NCI-H2227 treated with DMSO at 0.1 percent for 48 hours (cell line): ENCODE measurements around the gene SLC41A1.
A peak's percentile ranks its signal among the peaks of the same experiment; 100 is the strongest.

Source experiments
- DNase-seq: peaks from one replicate; lab custom pipeline; 2025; lab: John Stamatoyannopoulos, UW

The SLC41A1 gene

DNA sequence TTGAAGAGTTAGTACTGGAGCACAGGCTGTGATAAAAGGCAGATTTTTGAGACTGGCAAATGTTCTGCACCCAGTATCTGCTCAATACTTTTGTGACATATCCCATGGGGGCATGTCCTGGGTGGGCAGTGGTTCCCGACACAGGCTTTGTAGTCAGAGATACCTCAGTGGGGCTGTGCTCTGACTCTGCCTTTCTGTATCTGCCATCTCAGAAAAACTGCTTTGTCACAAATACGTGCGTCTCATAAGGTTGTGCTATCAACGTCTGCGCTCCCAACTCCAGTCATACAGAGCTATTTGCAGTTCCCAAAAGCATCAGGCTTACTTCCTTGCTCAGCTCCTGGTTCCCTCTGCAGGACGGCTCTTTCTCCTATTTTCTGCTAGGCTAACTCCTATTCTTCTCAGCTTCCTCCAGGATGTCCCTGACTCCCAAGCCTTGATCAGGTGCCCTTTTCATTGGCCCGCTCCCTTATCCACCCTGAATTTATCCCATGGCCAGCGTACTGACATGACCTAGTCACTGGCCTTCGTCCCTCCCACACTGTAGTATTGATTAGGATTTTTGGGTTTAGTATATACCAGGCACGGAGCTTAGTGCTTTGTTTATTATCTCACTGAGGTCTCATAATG is 25.6 kb downstream of the SLC41A1 start:
- DNase-seq, result no peak

DNA sequence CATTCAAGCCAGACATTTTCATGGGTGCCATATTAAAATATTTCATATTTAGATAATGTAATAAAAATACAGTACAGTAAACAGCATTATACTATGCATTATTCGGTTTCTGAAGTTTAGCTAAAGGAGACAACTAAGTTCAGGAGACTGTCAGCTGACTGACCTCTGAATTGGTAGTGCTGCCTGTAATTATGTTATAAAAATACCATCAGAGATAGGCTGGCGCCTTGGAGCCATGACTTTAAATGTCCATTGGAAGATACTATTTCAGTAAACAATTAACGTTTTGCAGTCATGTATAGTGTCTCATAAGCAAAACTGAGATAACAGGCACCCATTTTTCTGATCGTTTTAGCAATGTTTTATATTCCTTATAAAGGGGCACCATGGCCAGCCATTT is 26.4 kb downstream of the SLC41A1 start:
- no peak for DNase-seq

DNA sequence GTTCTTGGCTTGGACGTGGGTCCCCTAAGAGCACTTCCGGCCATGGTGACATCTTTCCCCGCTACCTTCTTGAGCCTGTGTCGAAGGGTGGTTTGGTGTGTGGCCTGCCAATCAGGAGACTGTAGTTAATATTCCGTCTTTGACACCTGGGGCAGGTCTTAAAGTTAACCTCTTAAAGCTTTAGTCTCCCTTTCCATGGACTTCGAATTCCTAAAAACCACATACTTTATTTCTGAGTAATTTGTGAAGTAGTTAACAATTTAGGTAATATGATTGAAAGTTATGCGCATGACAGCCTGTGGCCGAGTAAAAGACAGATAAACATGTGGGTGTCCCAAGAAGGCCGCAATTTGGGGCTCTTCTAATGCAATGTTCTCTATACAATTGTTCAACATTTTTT is 27.6 kb downstream of the SLC41A1 start:
- no peak for DNase-seq

DNA sequence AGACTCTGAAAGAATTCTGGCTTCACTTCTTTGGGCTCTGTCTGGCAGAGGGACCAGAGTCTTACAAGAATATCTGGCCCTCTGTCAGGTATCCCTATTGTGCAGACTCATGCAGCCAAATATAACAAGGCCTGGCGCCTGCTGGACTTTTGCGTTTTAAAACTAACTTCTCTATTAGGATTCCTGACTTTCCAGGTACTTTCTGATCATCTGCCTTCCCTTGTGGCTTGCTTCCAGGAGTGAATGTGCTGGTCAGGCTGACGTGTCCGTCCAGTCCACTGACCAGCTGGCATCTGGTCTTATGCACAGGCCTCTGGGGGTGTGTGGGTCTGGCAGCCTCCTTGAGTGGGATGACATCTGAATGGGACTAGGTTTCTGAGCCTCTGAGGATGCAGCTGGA is 29.1 kb downstream of the SLC41A1 start:
- DNase-seq, result no peak

DNA sequence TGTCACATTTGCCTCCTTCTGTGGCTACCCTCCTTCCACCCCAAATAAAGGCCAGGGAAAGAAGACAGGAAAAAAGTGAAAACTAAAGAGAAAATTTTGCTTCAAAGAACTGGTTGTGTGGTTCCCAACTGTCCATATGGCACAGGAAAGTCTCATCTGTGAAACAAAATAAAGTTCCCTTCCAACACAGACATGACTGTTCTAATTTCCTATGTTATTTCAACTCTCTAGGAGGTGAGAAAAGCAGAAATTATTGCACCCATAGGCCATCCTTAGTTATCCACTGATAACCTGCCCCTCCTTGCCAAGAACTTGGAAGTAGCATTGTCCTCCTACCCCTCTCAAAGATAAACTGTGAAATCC is 29.6 kb downstream of the SLC41A1 start:
- no peak for DNase-seq

DNA sequence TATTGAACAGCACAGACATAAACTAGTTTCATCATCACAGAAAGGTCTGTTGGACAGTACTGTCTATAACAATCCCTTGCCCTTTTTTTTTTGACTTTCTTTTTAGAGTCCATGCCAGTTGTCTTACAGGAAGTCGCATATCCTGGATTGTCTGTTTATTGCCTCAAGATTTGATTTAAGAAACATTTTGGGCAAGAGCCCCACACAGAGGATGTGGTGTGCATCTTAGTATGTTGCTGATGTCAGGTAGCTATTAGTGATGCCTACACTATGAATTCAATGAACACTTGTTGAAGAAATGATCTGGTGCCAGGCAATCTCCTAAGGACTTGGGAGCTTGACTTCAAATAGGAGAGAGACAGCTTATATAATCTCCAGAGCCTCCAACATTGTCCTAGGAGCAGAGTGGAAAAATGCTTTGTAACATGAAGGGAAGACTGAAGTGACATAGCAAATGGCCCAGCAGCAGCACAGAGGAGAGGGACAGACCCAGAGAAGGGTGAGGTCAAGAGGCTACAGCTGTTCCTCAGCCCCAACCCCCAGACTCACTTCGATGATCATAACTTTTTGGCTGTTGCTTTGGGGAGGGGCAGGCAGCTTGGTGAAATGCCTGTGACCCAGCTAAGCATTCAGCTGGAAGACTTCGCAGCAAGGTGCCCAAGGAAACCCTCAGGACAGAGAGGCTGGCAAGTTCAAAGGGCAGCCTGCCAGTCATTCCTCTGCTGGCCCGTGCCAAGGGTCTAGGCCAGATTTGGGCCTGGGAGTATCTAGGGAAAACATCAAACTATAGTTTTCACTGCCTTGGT is 30.2 kb downstream of the SLC41A1 start:
- DNase-seq, result no peak

DNA sequence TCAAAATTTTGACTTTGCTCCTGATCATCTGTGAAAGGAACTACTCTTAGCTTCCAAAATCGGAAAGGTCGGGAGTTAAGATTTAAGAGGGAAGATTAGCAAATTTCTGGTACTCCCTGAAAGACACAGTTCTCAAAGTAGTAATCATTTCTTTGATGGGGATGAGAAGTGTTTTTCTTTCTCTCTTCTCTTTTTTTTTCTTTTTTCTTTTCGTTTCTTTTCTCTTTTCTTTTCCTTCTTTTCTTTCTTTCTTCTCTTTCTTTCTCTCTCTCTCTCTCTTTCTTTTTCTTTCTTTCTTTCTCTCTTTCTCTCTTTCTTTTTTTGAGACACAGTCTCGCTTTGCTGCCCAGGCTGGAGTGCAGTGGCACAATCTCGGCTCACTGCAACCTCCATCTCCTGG is 32.7 kb downstream of the SLC41A1 start:
- DNase-seq, result no peak

DNA sequence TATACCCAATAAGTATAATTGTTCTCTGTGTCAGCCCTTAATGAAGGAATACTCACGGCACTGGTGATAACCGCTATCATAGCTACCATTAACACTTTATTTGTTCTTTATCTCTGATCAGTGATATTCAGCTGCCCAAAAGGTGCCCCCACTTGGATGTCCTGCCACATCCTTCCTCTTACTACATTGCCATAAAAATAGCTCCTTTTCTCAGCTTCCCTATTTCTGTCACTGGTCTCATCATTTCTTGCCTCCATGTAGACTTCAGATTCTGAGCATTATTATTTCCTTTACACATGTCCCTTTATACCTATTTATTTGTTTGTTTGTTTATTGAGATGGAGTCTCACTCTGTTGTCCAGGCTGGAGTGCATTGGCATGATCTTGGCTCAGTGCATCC is 35.0 kb downstream of the SLC41A1 start:
- no peak for DNase-seq

DNA sequence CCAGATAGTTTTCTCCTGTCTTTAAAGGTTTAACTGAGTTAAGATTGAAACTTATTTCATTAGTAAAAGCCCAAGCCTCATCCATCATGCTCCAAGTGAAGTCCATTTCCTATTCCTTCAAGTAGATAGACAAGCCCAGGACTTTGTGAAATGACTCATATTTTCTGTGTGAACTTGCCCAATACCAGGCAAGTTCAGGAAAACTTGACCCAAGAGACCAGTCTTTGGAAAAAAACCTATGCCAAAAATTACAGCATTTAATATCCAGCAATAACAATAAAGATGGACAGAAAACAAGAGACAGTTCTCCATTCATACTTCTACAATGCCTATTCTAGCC is 37.3 kb downstream of the SLC41A1 start:
- no peak for DNase-seq

DNA sequence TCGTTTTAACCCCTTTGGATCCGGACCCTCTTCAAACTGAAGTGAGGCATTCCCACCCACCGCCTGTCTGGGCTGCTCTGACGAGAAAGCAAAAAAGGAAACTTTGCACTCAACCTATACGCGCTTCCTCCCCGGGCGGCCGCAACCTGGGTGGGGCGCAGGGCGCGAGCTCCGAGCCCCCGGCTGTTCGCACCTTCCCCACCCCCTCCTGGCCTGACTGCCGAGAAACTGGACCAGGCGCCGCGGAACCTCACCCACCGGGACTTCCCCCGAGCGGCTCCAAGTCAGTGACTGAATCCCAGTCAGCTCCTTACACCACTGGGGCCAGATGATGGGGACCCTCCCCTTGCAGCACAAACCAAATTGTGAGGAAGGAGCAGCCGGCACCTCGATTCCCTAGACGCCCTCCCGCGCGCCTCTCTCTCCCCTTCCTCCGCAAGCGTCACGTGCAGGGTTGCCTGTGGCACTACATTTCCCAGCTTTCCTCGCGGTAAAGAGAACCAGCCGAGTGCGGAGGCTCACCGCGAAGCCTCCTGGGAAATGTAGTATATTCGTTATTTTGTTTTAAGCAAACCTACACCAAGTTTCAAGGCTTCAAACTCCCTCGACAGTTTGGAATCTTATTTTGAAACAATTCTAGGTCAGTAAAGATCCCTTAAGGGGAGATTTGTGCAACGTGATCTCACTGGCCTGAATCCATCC is 37.8 kb downstream of the SLC41A1 start, which contains the start of gene RAB29:
Gene RAB29, minus strand, starts transcription at position 468 of the 702 bp plus-strand sequence. CDS start 526 bp downstream, outside the sequence.
- DNase-seq, result peak; percentile 68

DNA sequence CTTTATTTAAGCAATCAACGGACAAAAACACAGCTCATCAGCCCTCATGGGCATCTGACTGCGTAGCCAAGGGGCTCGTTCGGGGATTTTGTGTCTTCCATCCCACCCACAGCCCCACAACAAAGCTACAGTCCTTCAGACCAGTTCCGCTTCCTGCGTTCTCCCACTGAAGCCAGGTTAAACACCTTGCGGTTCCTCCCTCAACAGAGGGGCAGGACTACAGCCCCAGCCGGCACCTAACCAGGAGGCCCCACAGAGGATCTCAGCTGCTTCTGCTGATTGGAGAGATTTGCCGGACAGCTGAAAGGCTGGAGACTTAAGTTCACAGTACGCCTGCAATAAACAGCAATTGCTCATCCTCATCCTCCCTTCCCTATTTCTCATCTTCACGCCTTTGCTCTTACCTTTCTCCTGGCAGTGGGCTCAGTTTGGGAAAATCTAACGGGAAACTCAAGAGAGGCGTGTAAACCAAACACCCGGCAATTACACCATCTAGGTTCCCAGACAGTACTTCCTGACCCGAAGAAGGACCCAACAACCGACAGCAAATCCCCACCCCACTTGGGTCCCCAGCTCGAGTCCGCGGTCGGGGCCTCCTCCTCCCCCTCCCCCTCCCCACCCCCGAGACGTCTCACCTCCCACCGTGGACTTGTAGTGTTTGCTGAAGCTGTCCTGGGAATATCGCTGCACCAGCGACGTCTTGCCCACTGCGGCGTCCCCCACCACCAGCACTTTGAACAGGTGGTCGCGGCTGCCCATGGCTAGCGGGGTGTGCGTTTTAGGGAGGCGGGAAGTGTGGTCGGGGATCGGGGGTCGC is 38.6 kb downstream of the SLC41A1 start:
- DNase-seq, result no peak

DNA sequence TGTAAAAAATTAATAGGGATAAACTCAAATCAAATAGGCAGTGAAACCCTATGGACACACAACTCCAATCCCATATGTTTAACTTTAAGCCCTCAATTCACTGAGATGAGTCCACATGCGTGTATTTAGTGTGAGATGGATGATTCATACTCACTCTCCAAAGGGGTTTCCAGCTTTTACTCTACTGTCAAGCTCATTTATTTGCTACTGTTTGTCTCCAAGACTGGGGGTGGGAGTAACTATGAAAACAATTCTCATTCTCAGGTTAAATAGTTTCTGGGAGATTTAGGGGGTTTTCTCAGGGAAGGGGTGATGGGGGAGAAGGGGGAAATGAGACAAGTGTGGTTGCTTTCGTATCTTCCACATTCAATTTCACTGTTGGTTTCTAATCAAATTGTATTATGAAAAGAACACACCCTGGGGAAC is 40.4 kb downstream of the SLC41A1 start:
- no peak for DNase-seq

DNA sequence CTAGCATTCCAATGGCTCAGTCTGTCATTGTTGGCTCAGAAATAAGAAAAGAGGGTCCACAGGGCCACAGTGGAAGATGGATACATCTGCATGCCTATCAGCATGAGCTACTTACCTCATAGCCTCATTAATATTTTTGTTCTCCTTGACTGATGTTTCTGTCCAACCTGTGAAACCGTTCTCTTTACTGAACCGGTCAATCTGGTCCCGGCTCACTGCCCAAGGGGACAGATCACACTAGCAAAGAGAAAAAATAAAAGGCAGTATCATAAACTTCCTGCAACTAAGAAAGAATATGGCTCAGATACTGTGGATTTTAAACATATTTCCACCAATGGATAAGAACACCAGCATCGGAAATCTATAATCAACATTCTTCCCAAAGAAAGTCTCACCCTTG is 42.4 kb downstream of the SLC41A1 start:
- DNase-seq, result no peak

DNA sequence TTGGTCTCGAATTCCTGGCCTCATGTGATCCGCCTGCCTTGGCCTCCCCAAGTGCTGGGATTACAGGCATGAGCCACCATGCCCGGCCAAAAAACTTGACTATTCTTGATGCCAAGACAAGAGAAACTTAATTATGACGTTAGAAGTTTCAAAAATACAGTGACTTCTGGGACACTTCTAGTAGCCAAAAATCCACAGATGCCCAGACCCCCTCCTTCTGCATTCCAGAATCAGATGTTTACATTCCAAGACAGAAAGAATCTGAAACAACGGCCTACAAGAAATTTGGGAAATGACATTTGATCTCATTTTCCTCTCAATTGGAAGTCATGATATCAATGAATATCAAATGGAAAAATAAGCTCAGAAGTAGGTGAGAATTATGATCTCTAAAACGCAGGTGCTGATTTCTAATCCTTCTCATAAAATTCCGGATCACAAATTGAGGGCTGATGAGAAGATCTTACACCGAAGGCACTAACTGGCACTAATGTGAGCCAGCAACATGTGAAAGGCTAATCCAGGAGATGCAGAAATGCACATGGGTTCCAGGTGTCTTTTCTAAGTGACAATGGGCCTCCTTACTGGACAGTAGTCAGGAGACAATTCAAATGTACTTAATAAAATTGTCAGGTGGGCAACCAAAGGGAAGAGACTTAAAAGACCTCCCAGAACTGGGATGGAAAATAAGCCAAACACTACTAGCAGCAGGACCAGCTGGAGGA is 43.2 kb downstream of the SLC41A1 start:
- DNase-seq, result no peak

DNA sequence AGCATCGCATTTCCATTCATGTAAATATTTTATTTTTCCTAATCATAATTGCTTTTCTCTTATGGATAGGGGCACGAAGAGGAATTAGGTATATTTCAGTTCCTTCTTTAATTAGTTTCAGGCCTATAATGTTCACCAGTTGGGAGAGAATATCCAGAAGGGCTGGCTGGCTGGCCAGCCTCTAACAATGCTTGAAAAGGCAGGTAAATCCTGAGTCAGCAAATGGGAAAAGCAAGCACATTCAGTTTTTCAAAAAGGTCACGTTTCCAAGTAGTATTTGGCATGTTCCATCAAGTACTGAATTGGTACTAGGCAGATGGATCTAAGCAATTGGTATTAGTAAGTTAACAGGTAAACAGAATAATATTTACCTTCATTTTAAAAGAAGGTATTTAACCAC is 45.8 kb downstream of the SLC41A1 start:
- DNase-seq, result no peak

DNA sequence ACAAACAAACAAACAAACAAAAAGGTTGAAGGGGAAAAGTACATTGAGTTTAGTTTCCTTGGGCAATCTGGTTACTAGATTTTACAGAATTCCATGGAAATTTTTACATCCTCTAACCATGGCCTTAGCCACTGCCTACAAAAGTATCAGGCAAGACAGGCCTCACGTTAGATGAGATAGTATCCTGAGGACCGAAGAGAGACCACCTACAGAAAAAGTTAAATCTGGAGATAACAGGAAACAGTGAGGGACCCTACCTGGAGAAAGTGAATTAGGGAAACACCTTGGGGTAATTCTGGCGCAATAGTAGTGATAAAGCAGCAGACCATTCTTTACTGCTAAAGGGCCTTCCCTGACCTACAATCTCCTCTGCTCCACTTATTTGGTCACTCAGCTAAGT is 46.4 kb downstream of the SLC41A1 start:
- no peak for DNase-seq

DNA sequence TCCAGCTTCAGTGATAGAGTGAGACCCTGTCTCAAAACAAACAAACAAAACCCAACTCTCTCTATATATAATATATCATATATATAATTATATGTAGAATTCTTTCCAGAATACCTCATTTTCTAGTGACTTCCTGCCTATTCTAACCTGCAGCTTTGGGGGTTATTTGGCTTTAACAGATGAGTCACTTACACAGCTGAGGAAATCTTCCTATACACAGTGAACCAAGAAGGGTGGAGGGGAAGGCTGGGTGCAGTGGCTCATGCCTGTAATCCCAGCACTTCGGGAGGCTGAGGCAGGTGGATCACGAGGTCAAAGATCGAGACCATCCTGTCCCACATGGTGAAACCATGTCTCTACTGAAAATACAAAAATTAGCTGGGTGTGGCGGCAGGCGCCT is 47.0 kb downstream of the SLC41A1 start:
- DNase-seq, result no peak

DNA sequence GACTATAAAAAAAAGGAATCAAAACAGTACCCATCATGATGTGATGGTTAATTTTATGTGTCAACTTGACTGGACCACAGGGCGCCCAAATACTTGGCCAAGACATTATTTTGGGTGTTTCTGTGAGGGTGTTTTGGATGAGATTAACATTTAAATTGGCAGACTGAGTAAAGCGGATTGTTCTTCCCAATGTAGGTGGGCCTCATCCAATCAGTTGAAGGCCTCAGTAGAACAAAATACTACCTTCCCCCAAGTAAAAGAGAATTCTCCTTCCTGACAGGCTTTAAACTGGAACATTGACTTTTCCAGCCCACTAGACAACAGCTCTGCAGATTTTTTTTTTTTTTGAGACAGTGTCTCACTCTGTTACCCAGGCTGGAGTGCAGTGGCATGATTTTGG is 48.4 kb downstream of the SLC41A1 start:
- DNase-seq, result no peak

DNA sequence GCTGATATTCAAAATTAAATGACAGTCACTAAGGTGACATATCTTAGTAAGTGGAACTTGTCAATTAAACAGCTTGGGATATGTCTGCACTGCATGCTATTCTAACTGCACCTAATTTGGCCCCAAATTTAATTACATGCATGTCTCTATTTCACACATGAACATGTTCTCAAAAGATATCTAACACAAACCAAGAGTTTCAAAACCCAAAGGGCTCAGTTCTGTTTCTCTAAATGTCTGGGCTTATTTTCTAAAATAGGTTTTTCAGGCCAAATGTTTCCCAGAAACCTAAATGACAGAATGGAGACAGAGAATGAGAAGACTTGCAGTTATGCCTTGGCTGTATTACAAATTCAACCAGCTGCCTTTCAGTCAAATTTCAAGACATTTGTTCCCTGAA is 49.0 kb downstream of the SLC41A1 start:
- no peak for DNase-seq

DNA sequence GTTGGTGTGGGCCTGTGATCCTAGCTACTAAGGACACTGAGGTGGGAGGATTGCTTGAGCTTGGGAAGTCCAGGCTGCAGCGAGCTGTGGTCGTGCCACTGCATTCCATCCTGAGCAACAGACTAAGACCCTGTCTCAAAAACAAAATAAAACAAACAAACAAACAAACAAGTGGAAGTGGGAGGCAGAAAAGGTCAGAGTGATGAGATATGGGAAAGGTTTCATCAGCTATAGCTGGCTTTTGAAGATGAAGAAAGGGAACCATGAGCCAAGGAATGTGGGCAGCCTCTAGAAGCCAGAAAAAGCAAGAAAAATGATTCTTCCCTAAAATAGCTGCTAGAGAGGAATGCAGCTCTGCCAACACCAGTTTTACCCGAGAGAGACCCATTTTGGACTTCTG is 52.4 kb downstream of the SLC41A1 start:
- no peak for DNase-seq

DNA sequence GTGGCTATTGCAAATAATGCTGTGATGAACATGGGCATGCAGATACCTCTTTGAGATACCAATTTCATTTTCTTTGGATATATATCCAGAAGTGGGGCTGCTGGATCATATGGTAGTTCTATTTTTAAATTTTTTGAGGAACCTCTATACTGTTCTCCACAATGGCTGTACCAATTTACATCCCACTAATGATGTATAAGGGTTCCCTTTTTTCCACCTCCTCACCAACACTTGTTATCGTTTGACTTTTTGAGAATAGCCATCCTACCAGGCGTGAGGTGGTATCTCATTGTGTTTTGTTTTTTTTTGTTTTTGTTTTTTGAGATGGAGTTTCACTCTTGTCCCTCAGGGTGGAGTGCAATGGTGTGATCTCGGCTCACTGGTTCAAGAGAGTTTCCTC is 56.4 kb downstream of the SLC41A1 start:
- DNase-seq, result no peak

DNA sequence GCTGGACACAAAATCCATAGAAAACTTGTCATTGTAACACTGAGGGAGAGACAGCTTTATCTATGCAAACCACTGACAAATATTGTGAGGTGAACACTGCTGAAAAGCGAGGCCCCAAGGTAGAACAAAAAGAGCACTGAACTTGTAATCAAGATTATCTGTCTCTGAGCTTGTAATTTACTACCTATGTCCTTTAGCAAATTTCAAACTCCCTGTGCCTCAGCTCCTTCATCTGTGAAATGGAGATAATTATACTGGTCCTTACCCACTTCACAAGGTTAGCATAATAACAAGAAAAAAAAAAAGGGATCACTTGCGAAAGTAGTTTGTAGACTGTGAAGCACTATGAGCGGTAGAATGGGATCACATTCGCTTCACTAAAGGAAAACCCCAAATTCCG is 58.1 kb downstream of the SLC41A1 start:
- no peak for DNase-seq
